Measurements from ENCODE around the gene IGF2BP2.

IGF2BP2 gene

GRCh38 chr3:185734725-185735096 lies 90.1 kb downstream of the IGF2BP2 start:
- Histone ChIP-seq H3K4me3 (ENCODE audit: low read depth in 1 of 2, low read length in 1 of 2) (no peak overlapping the region), H3K36me3 (no peaks in the 10 kb centered on the region), H3K27me3 (no peaks in the 10 kb centered on the region), H3K27ac (no peak overlapping the region), H3K9me3 (no peaks in the 10 kb centered on the region), H3K4me1 (ENCODE audit: control insufficient read depth in 1 of 2, insufficient read depth in 1 of 2, low read depth in 1 of 2, low read length in 1 of 2) (peaks cover 0 to under 1% of the 10 kb centered on the region in 2 experiments)
- no peak for TF ChIP-seq CTCF (IDR thresholded peaks at IDR 0.05)

- H3K36me3 ChIP-seq, result no peaks in the 10 kb centered on the region
- H3K27ac ChIP-seq, result no peak overlapping the region
- no peak overlapping the region for H3K4me3 ChIP-seq (ENCODE audit: low read depth in 1 of 2, low read length in 1 of 2)
- no peaks in the 10 kb centered on the region for H3K27me3 ChIP-seq
- H3K9me3 ChIP-seq, result no peaks in the 10 kb centered on the region
- TF ChIP-seq CTCF (IDR thresholded peaks at IDR 0.05), result no peak
- peaks cover 0 to 6% of the 10 kb centered on the region in 2 experiments for H3K4me1 ChIP-seq (ENCODE audit: control insufficient read depth in 1 of 2, insufficient read depth in 1 of 2, low read depth in 1 of 2, low read length in 1 of 2)
Measured at GRCh38 chr3:185733980-185734724, 90.7 kb downstream of the IGF2BP2 start.

GRCh38 chr3:185732782-185733181 lies 92.1 kb downstream of the IGF2BP2 start:
- H3K9me3 ChIP-seq, result no peaks in the 10 kb centered on the region
- H3K4me3 ChIP-seq (ENCODE audit: low read depth in 1 of 2, low read length in 1 of 2), result no peak overlapping the region
- H3K27ac ChIP-seq, result no peak overlapping the region
- H3K27me3 ChIP-seq, result no peaks in the 10 kb centered on the region
- no peak for TF ChIP-seq CTCF (IDR thresholded peaks at IDR 0.05)
- peaks cover 0 to 9% of the 10 kb centered on the region in 2 experiments for H3K4me1 ChIP-seq (ENCODE audit: control insufficient read depth in 1 of 2, insufficient read depth in 1 of 2, low read depth in 1 of 2, low read length in 1 of 2)
- H3K36me3 ChIP-seq, result no peaks in the 10 kb centered on the region

GRCh38 chr3:185730550-185730949 lies 94.3 kb downstream of the IGF2BP2 start:
- no peak overlapping the region for H3K4me3 ChIP-seq (ENCODE audit: low read depth in 1 of 2, low read length in 1 of 2)
- H3K27ac ChIP-seq, result no peak overlapping the region
- H3K9me3 ChIP-seq, result no peaks in the 10 kb centered on the region
- H3K4me1 ChIP-seq (ENCODE audit: control insufficient read depth in 1 of 2, insufficient read depth in 1 of 2, low read depth in 1 of 2, low read length in 1 of 2), result peaks cover 0 to 9% of the 10 kb centered on the region in 2 experiments
- TF ChIP-seq CTCF (IDR thresholded peaks at IDR 0.05), result no peak
- H3K36me3 ChIP-seq, result no peaks in the 10 kb centered on the region
- no peaks in the 10 kb centered on the region for H3K27me3 ChIP-seq

GRCh38 chr3:185729337-185730055 lies 95.3 kb downstream of the IGF2BP2 start:
- Histone ChIP-seq H3K4me3 (ENCODE audit: low read depth in 1 of 2, low read length in 1 of 2) (no peak overlapping the region), H3K4me1 (ENCODE audit: control insufficient read depth in 1 of 2, insufficient read depth in 1 of 2, low read depth in 1 of 2, low read length in 1 of 2) (peaks cover 0 to 9% of the 10 kb centered on the region in 2 experiments), H3K27ac (no peak overlapping the region), H3K36me3 (no peaks in the 10 kb centered on the region), H3K9me3 (no peaks in the 10 kb centered on the region), H3K27me3 (no peaks in the 10 kb centered on the region)
- no peak for TF ChIP-seq CTCF (IDR thresholded peaks at IDR 0.05)

All from neutrophil (primary cell).